Measurements from ENCODE around the gene ADARB1. TPM values are rescaled to one million over a fixed set of nuclear protein-coding genes. Genes with fewer than 3 reads are reported as not detected.

ADARB1 gene
- polyA plus RNA-seq, 1 of the 3 experiments (the other 2 are of a cell fraction), result 7.8 TPM

GRCh38 chr21:45139473-45139872 is 65.1 kb downstream of the ADARB1 start:
- Histone ChIP-seq H4K20me1 (ENCODE audit: insufficient read depth) (no peaks in the 10 kb centered on the region), H3K9ac (no peak overlapping the region), H3F3A (replicated peaks; ENCODE audit: insufficient read depth) (peaks cover 4% of the 10 kb centered on the region), H3K9me3 (no peaks in the 10 kb centered on the region), H3K27me3 (ENCODE audit: insufficient read depth) (no peaks in the 10 kb centered on the region), H3K79me2 (ENCODE audit: insufficient read depth) (no peaks in the 10 kb centered on the region), H3K4me1 (ENCODE audit: control insufficient read depth in 1 of 2, insufficient read depth in 2 of 2, low read depth in 1 of 2, low read length in 1 of 2) (peaks cover 6 to 9% of the 10 kb centered on the region in 2 experiments; a peak in 3 of 4 replicates), H3K4me3 (ENCODE audit: low read depth in 2 of 2, low read length in 1 of 2) (no peak overlapping the region), H3K9me2 (no peaks in the 10 kb centered on the region), H3K36me3 (replicated peaks in 1 of 2; ENCODE audit: control insufficient read depth in 1 of 2, insufficient read depth in 2 of 2, low read length in 1 of 2) (no peaks in the 10 kb centered on the region), H2AFZ (ENCODE audit: low read depth) (no peak overlapping the region), H3K4me2 (no peak overlapping the region), H3K27ac (ENCODE audit: low read depth in 2 of 2, low read length in 1 of 2) (no peak overlapping the region)
- TF ChIP-seq EP300 (IDR thresholded peaks at IDR 0.05; ENCODE audit: borderline replicate concordance in 1 of 2, low read depth in 1 of 2, low read length in 1 of 2) (no peak), JUND (IDR thresholded peaks at IDR 0.05) (no peak), SMC3 (IDR thresholded peaks at IDR 0.05; ENCODE audit: low read depth, low read length) (no peak), NRF1 (IDR thresholded peaks at IDR 0.05; ENCODE audit: low read depth, low read length) (no peak), REST (IDR thresholded peaks at IDR 0.05; ENCODE audit: low read depth, low read length) (no peak), FOXM1 (IDR thresholded peaks at IDR 0.05; ENCODE audit: low read depth) (no peak), EZH2phosphoT487 (IDR thresholded peaks at IDR 0.05; ENCODE audit: borderline replicate concordance, low read depth) (no peak), FOXJ3 (CRISPR knock-in tag; IDR thresholded peaks at IDR 0.05) (no peak), SIN3A (IDR thresholded peaks at IDR 0.05; ENCODE audit: borderline replicate concordance, low read depth, low read length) (no peak), TAF1 (IDR thresholded peaks at IDR 0.05; ENCODE audit: borderline replicate concordance, low read depth, low read length) (no peak), MAX (IDR thresholded peaks at IDR 0.05; ENCODE audit: low read depth) (no peak), YY1 (IDR thresholded peaks at IDR 0.05; ENCODE audit: low read depth) (no peak), ZBTB33 (IDR thresholded peaks at IDR 0.05; ENCODE audit: borderline replicate concordance, low read depth) (no peak), CHD2 (IDR thresholded peaks at IDR 0.05; ENCODE audit: low read length, partially characterized antibody) (no peak), TEAD4 (IDR thresholded peaks at IDR 0.05; ENCODE audit: borderline replicate concordance, insufficient read depth) (no peak), MXI1 (IDR thresholded peaks at IDR 0.05; ENCODE audit: low read depth, low read length) (no peak)
- TF ChIP-seq, protein P1, sequence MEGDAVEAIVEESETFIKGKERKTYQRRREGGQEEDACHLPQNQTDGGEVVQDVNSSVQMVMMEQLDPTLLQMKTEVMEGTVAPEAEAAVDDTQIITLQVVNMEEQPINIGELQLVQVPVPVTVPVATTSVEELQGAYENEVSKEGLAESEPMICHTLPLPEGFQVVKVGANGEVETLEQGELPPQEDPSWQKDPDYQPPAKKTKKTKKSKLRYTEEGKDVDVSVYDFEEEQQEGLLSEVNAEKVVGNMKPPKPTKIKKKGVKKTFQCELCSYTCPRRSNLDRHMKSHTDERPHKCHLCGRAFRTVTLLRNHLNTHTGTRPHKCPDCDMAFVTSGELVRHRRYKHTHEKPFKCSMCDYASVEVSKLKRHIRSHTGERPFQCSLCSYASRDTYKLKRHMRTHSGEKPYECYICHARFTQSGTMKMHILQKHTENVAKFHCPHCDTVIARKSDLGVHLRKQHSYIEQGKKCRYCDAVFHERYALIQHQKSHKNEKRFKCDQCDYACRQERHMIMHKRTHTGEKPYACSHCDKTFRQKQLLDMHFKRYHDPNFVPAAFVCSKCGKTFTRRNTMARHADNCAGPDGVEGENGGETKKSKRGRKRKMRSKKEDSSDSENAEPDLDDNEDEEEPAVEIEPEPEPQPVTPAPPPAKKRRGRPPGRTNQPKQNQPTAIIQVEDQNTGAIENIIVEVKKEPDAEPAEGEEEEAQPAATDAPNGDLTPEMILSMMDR (IDR thresholded peaks at IDR 0.05), result no peak
- TF ChIP-seq, protein P2, sequence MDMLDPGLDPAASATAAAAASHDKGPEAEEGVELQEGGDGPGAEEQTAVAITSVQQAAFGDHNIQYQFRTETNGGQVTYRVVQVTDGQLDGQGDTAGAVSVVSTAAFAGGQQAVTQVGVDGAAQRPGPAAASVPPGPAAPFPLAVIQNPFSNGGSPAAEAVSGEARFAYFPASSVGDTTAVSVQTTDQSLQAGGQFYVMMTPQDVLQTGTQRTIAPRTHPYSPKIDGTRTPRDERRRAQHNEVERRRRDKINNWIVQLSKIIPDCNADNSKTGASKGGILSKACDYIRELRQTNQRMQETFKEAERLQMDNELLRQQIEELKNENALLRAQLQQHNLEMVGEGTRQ (IDR thresholded peaks at IDR 0.05; ENCODE audit: borderline replicate concordance, low read depth, low read length), result no peak
- TF ChIP-seq, protein P3, sequence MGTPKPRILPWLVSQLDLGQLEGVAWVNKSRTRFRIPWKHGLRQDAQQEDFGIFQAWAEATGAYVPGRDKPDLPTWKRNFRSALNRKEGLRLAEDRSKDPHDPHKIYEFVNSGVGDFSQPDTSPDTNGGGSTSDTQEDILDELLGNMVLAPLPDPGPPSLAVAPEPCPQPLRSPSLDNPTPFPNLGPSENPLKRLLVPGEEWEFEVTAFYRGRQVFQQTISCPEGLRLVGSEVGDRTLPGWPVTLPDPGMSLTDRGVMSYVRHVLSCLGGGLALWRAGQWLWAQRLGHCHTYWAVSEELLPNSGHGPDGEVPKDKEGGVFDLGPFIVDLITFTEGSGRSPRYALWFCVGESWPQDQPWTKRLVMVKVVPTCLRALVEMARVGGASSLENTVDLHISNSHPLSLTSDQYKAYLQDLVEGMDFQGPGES (IDR thresholded peaks at IDR 0.05; ENCODE audit: low read depth, low read length), result no peak
- WGBS (ENCODE audit: low lambda C conversion rate), result 94% methylated on average over 13 of the region's 13 CpGs
- ChIA-PET POLR2A (interaction anchor here (0.7 kb wide), 1 partner anchor 153 kb away, joined by 3 read pairs; no protein-coding TSS in a partner anchor), CTCF (interaction anchor here (0.6 to 8.8 kb wide), 47 partner anchors 11 to 844 kb away, joined by 3 to 357 read pairs (median 8); partner anchors contain the start of genes ADARB1 and POFUT2)
- no peak for DNase-seq
